HepG2 (cell line): ENCODE data around the gene IL10. TPM values are rescaled to one million over a fixed set of nuclear protein-coding genes. Genes with fewer than 3 reads are reported as not detected.

ENCODE experiments used
- ATAC-seq: fragments of 200-7000 bp; cut with Tn5 transposase; 3 replicates; pipeline ENCODE4 v1.9.1; 2020; ENCODE audit warnings: mild to moderate bottlenecking, moderate library complexity
- BruUV-seq: library from RNA; stranded (reverse); fragments of 400-500 nt; replicated peaks from 2 replicates; lab custom pipeline; 2021; lab: Mats Ljungman, UMichigan
- CTCF ChIA-PET: fragments of 300-600 bp; formaldehyde crosslinking; extraction: SDS; loops from one replicate; lab custom pipeline; 2021; ENCODE audit warnings: low total read pairs, inconsistent platforms, low intra/inter-chr PET ratio; lab: Yijun Ruan, JAX
- POLR2A ChIA-PET: fragments of 350-600 bp; sonication (Branson Sonifier 250); formaldehyde crosslinking; loops from one replicate; lab custom pipeline; 2020; ENCODE audit warnings: antibody characterized with exemption, inconsistent platforms; lab: Yijun Ruan, JAX
- DNase-seq: peaks from one replicate; pipeline ENCODE4 v3.0.0-alpha.2; 2015; ENCODE audit warnings: low spot score
- FAIRE-seq: peaks from 3 replicates; lab custom pipeline; 2011; peaks lifted over from hg19 to GRCh38; lab: Jason Lieb, UNC
- H2AFZ ChIP-seq: one replicate; pipeline ENCODE4 v1.6.1; 2011; ENCODE audit warnings: low read length, inconsistent platforms
- H3K27ac ChIP-seq: fragments of 300-600 bp; 3 replicates; pipeline ENCODE4 v1.8.0; 2011; ENCODE audit warnings: mixed run types, mild to moderate bottlenecking, mixed read lengths, low read length, inconsistent platforms; ENCODE audit not compliant: insufficient read depth; ENCODE audit errors: extremely low read length
- H3K27me3 ChIP-seq, 2 experiments: fragments of 200-600 bp in 1 of 2; 2 replicates in 1 of 2; 3 replicates in 1 of 2; pipeline versions ENCODE4 v1.6.0 to v1.8.0; 2011; ENCODE audit warnings: low read length in 2 of 2, mild to moderate bottlenecking in 2 of 2, moderate library complexity in 2 of 2, inconsistent platforms in 1 of 2; ENCODE audit not compliant: insufficient read depth in 2 of 2, control insufficient read depth in 1 of 2
- H3K36me3 ChIP-seq, 2 experiments: fragments of 200-600 bp in 1 of 2; replicated peaks in 1 of 2; 2 replicates in 1 of 2; 3 replicates in 1 of 2; pipeline versions ENCODE4 v1.5.1 to v1.8.0; 2011; ENCODE audit warnings: low read length in 2 of 2, inconsistent platforms in 1 of 2; ENCODE audit not compliant: insufficient read depth in 2 of 2, control insufficient read depth in 1 of 2
- H3K4me1 ChIP-seq: 2 replicates; pipeline ENCODE4 v1.5.1; 2012; ENCODE audit warnings: low read length, inconsistent platforms; ENCODE audit not compliant: insufficient read depth
- H3K4me2 ChIP-seq: 2 replicates; pipeline ENCODE4 v1.6.0; 2011; ENCODE audit warnings: low read depth, low read length, inconsistent platforms
- H3K4me3 ChIP-seq, 3 experiments: fragments of 200-600 bp in 1 of 3; sonication (generic), shearing (Covaris generic) in 1 of 3; replicated peaks in 1 of 3; 2 replicates each; pipeline ENCODE4 v1.5.1; 2011 to 2016; ENCODE audit warnings: low read length in 3 of 3, inconsistent platforms in 2 of 3, low read depth in 2 of 3, mild to moderate bottlenecking in 2 of 3, control low read depth in 1 of 3, mixed read lengths in 1 of 3; ENCODE audit not compliant: insufficient read depth in 1 of 3
- H3K79me2 ChIP-seq: one replicate; pipeline ENCODE4 v1.6.1; 2011; ENCODE audit warnings: low read length, inconsistent platforms; ENCODE audit not compliant: insufficient read depth
- H3K9ac ChIP-seq: 2 replicates; pipeline ENCODE4 v1.6.0; 2011; ENCODE audit warnings: mild to moderate bottlenecking, low read depth, low read length, inconsistent platforms; ENCODE audit not compliant: insufficient read depth
- H3K9me3 ChIP-seq: 2 replicates; pipeline ENCODE4 v1.5.1; 2012; ENCODE audit warnings: mild to moderate bottlenecking, low read length
- H4K20me1 ChIP-seq: 2 replicates; pipeline ENCODE4 v1.6.0; 2011; ENCODE audit warnings: inconsistent platforms, mild to moderate bottlenecking, low read length, moderate library complexity; ENCODE audit not compliant: insufficient read depth
- CENPT ChIP-seq: sonication (generic); formaldehyde crosslinking; IDR thresholded peaks from 2 replicates; pipeline ENCODE4 v1.8.0; 2022; ENCODE audit warnings: low read depth, mild to moderate bottlenecking, moderate library complexity, missing genetic modification reagents
- HNRNPL ChIP-seq: fragments of 200-400 bp; formaldehyde crosslinking; IDR thresholded peaks from 2 replicates; pipeline ENCODE4 v1.6.1; 2017; ENCODE audit warnings: mild to moderate bottlenecking, low read depth, low read length
- MAFF ChIP-seq: IDR thresholded peaks from 2 replicates; pipeline ENCODE4 v1.6.1; 2011; ENCODE audit warnings: low read depth, low read length, improper control_type of control experiment
- MAZ ChIP-seq, 2 experiments: sonication (generic) in 1 of 2; formaldehyde crosslinking in 1 of 2; IDR thresholded peaks; 2 replicates each; pipeline versions ENCODE4 v1.5.0 to v1.6.1; 2012 to 2020; ENCODE audit warnings: low read depth in 2 of 2, mild to moderate bottlenecking in 2 of 2, borderline replicate concordance in 1 of 2, improper control_type of control experiment in 1 of 2, low read length in 1 of 2, missing genetic modification reagents in 1 of 2, moderate library complexity in 1 of 2
- ZNF292 ChIP-seq: sonication (generic); formaldehyde crosslinking; IDR thresholded peaks from 2 replicates; pipeline ENCODE4 v1.8.1; 2022; ENCODE audit warnings: mild to moderate bottlenecking, low read depth, missing genetic modification reagents, borderline replicate concordance
- WGBS: methylation state at CpG from one replicate; pipeline ENCODE4 v1.1.6; 2017; ENCODE audit warnings: low lambda C conversion rate; 5-methylcytosine and 5-hydroxymethylcytosine counted together
- in situ Hi-C: cut with HindIII; loops from 2 replicates; pipeline ENCODE4 v1.10.0; 2017; ENCODE audit warnings: low pct_unique_long_range_greater_than_20kb; ENCODE audit not compliant: extremely low pct_ligation_motif_present
- intact Hi-C: fragments of 100-400 bp; cut with micrococcal nuclease; formaldehyde crosslinking; loops from one replicate; pipeline ENCODE4 v1.10.0; 2022; ENCODE audit not compliant: unreplicated experiment
- polyA plus RNA-seq, 8 experiments: library from polyadenylated mRNA; depleted of rRNA in 3 of 8; stranded (reverse) in 7 of 8; unstranded in 1 of 8; fragments of >200 nt; fragmentation: Illumina TruSeq in 4 of 8; extraction: Trizol in 4 of 8; gene quantifications; 2 replicates each; pipeline versions ENCODE4 v1.2.1 to v1.2.3, GENCODE V29; 2011 to 2016; ENCODE audit warnings: low read depth in 4 of 8, missing spikeins in 1 of 8, mixed read lengths in 1 of 8; ENCODE audit not compliant: insufficient read depth in 1 of 8
- total RNA-seq, 5 experiments: library from RNA; depleted of rRNA; stranded (reverse); fragments of >200 nt; fragmentation: Illumina TruSeq; extraction: Trizol; gene quantifications; 2 replicates each; pipeline ENCODE4 v1.2.3, GENCODE V29; 2016; ENCODE audit warnings: low read depth in 1 of 5
- TF ChIP-seq, protein P1 (sequence below), 2 experiments: IDR thresholded peaks; 2 replicates each; pipeline ENCODE4 v1.6.1; 2011 to 2012; ENCODE audit warnings: low read length in 2 of 2, borderline replicate concordance in 1 of 2, low read depth in 1 of 2, mild to moderate bottlenecking in 1 of 2, moderate library complexity in 1 of 2
- TF ChIP-seq, protein P2 (sequence below): fragments of 450-650 bp; IDR thresholded peaks from 2 replicates; pipeline ENCODE4 v1.6.1; 2017; ENCODE audit warnings: mild to moderate bottlenecking
- TF ChIP-seq, protein P3 (sequence below): sonication (generic); formaldehyde crosslinking; conservative IDR thresholded peaks from 2 replicates; pipeline ENCODE4 v1.8.1; 2023; ENCODE audit warnings: missing genetic modification reagents

IL10 gene
- total and polyA plus RNA-seq, 2 of the 13 experiments (the other 11 are each of a cell fraction or from before 2014, with no cell fraction given) = not detected

DNA sequence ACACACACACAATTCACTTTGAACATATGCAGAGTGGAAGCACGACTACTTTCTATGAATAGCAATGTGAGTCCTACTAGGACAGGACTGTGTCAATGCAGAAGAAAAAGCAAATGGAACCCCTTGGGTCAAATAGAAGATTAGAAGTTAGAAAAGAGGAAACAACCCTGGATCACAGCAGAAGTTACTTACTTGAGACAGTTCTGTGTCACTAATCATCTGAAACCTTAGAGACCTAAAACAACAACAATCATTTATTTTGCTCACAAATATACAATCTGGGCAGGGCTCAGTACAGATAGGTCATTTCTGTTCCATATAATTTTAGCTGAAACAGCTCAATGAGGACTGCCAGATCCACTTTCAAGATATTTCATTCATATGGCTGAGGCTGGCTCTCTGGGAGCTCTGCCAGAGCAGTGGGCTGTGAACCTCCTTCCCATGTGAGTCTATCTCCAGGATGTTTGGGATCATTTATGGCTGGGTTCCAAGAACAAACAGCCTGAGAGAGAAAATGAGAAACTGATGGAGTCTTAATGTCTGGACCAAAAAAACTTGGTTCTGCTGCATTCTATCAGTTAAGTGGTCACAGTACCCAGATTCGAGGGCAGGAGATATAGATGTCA lies 42.5 kb upstream of the IL10 start:
- TF ChIP-seq, protein P1, sequence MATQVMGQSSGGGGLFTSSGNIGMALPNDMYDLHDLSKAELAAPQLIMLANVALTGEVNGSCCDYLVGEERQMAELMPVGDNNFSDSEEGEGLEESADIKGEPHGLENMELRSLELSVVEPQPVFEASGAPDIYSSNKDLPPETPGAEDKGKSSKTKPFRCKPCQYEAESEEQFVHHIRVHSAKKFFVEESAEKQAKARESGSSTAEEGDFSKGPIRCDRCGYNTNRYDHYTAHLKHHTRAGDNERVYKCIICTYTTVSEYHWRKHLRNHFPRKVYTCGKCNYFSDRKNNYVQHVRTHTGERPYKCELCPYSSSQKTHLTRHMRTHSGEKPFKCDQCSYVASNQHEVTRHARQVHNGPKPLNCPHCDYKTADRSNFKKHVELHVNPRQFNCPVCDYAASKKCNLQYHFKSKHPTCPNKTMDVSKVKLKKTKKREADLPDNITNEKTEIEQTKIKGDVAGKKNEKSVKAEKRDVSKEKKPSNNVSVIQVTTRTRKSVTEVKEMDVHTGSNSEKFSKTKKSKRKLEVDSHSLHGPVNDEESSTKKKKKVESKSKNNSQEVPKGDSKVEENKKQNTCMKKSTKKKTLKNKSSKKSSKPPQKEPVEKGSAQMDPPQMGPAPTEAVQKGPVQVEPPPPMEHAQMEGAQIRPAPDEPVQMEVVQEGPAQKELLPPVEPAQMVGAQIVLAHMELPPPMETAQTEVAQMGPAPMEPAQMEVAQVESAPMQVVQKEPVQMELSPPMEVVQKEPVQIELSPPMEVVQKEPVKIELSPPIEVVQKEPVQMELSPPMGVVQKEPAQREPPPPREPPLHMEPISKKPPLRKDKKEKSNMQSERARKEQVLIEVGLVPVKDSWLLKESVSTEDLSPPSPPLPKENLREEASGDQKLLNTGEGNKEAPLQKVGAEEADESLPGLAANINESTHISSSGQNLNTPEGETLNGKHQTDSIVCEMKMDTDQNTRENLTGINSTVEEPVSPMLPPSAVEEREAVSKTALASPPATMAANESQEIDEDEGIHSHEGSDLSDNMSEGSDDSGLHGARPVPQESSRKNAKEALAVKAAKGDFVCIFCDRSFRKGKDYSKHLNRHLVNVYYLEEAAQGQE (IDR thresholded peaks at IDR 0.05; ENCODE audit: borderline replicate concordance in 1 of 2, low read depth in 1 of 2, low read length in 2 of 2) = no peak
- TF ChIP-seq CENPT (CRISPR knock-in tag) = no peak
- Histone ChIP-seq H3K36me3 (no peaks in the 10 kb centered on the region), H3K9me3 (peaks cover 15% of the 10 kb centered on the region), H3K9ac (no peak overlapping the region), H2AFZ (no peak overlapping the region), H3K4me1 (no peaks in the 10 kb centered on the region), H3K4me3 (no peak overlapping the region), H3K27me3 (0 out of 5 replicates have a peak, but pooled peaks cover 0 to 2% of the 10 kb centered on the region in 2 experiments), H3K4me2 (no peak overlapping the region), H3K79me2 (no peaks in the 10 kb centered on the region), H3K27ac (no peak overlapping the region), H4K20me1 (no peaks in the 10 kb centered on the region)
- intact Hi-C loops = no loop called here
- no TSS peak for BruUV-seq
- DNase-seq (no peak), ATAC-seq (no peak), FAIRE-seq (no peak)
- WGBS = 0% methylated on average over 2 of the region's 2 CpGs
- ChIA-PET POLR2A (no interaction called here), CTCF (no interaction called here)
- in situ Hi-C loops = no loop called here

DNA sequence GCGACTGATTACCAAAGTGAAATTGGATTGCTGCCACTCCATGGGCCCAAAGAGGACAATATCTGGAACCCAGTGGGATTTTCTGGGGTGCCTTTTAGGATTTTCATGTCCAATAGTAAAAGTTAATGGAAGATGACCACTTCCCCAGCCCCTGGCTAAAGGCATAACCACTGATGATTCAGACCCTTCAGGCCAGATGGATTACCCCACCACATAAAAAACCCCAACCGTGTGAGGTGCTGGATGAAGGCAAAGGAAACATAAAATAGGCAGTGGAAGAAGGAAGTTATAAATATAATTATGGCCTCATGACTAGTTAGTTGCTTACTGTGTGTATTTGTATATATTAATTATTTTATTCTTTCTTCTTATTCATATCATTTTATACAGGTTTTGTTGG lies 40.2 kb upstream of the IL10 start:
- peaks cover 15% of the 10 kb centered on the region for H3K9me3 ChIP-seq
- H3K27me3 ChIP-seq = no peaks in the 10 kb centered on the region
- POLR2A ChIA-PET = no interaction called here
- no peak overlapping the region for H2AFZ ChIP-seq
- no peaks in the 10 kb centered on the region for H3K36me3 ChIP-seq
- CTCF ChIA-PET = no interaction called here
- FAIRE-seq (no peak), DNase-seq (no peak), ATAC-seq (no peak)
- in situ Hi-C loops (no loop called here), intact Hi-C loops (no loop called here)
- BruUV-seq = no TSS peak
- no peak overlapping the region for H3K4me3 ChIP-seq
- no peaks in the 10 kb centered on the region for H3K79me2 ChIP-seq
- 6% methylated on average over 2 of the region's 2 CpGs for WGBS
- H3K9ac ChIP-seq = no peak overlapping the region
- H3K4me2 ChIP-seq = no peak overlapping the region
- no peak overlapping the region for H3K27ac ChIP-seq
- H3K4me1 ChIP-seq = no peaks in the 10 kb centered on the region
- no peaks in the 10 kb centered on the region for H4K20me1 ChIP-seq
- TF ChIP-seq HNRNPL = no peak
- TF ChIP-seq, protein P2, sequence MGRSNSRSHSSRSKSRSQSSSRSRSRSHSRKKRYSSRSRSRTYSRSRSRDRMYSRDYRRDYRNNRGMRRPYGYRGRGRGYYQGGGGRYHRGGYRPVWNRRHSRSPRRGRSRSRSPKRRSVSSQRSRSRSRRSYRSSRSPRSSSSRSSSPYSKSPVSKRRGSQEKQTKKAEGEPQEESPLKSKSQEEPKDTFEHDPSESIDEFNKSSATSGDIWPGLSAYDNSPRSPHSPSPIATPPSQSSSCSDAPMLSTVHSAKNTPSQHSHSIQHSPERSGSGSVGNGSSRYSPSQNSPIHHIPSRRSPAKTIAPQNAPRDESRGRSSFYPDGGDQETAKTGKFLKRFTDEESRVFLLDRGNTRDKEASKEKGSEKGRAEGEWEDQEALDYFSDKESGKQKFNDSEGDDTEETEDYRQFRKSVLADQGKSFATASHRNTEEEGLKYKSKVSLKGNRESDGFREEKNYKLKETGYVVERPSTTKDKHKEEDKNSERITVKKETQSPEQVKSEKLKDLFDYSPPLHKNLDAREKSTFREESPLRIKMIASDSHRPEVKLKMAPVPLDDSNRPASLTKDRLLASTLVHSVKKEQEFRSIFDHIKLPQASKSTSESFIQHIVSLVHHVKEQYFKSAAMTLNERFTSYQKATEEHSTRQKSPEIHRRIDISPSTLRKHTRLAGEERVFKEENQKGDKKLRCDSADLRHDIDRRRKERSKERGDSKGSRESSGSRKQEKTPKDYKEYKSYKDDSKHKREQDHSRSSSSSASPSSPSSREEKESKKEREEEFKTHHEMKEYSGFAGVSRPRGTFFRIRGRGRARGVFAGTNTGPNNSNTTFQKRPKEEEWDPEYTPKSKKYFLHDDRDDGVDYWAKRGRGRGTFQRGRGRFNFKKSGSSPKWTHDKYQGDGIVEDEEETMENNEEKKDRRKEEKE = no peak
- TF ChIP-seq, protein P3, sequence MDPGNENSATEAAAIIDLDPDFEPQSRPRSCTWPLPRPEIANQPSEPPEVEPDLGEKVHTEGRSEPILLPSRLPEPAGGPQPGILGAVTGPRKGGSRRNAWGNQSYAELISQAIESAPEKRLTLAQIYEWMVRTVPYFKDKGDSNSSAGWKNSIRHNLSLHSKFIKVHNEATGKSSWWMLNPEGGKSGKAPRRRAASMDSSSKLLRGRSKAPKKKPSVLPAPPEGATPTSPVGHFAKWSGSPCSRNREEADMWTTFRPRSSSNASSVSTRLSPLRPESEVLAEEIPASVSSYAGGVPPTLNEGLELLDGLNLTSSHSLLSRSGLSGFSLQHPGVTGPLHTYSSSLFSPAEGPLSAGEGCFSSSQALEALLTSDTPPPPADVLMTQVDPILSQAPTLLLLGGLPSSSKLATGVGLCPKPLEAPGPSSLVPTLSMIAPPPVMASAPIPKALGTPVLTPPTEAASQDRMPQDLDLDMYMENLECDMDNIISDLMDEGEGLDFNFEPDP = no peak
- TF ChIP-seq MAFF = no peak
- no peak for TF ChIP-seq MAZ (IDR thresholded peaks at IDR 0.05; ENCODE audit: borderline replicate concordance, low read depth, low read length)
- TF ChIP-seq MAZ (CRISPR knock-in tag; IDR thresholded peaks at IDR 0.05; ENCODE audit: low read depth) = no peak
- TF ChIP-seq ZNF292 = no peak
